ENCODE data around the gene NTM.

- no peak for TF ChIP-seq CTCF (conservative IDR thresholded peaks at IDR 0.05 in 1 of 2, IDR thresholded peaks at IDR 0.05 in 1 of 2; ENCODE audit: low read depth in 1 of 2, low read length in 2 of 2)
- TF ChIP-seq EZH2 (IDR thresholded peaks at IDR 0.05; ENCODE audit: low read length, missing control alignments) = no peak
Observed at GRCh38 chr11:131734871-131735270, 364.5 kb downstream of the NTM start.
